ENCODE data around the gene HTR3B.

HTR3B gene

GRCh38 chr11:113947994-113948393 is 43.4 kb downstream of the HTR3B start:
- no peak for DNase-seq

GRCh38 chr11:113949891-113950290 is 45.3 kb downstream of the HTR3B start:
- no peak for DNase-seq

GRCh38 chr11:113951537-113951936 is 46.9 kb downstream of the HTR3B start:
- no peak for DNase-seq

GRCh38 chr11:113952070-113952469 is 47.5 kb downstream of the HTR3B start:
- no peak for DNase-seq

GRCh38 chr11:113952588-113952987 is 48.0 kb downstream of the HTR3B start:
- DNase-seq, result no peak

- DNase-seq, result no peak
Measured at GRCh38 chr11:113954235-113954634, 49.6 kb downstream of the HTR3B start.

GRCh38 chr11:113956986-113957385 is 52.4 kb downstream of the HTR3B start:
- DNase-seq, result no peak

GRCh38 chr11:113960702-113961330 is 56.2 kb downstream of the HTR3B start:
- no peak for DNase-seq

- no peak for DNase-seq
Measured at GRCh38 chr11:113967361-113967760, 62.8 kb downstream of the HTR3B start.

GRCh38 chr11:113971506-113972195 is 67.1 kb downstream of the HTR3B start:
- no peak for DNase-seq

GRCh38 chr11:113974741-113975470 is 70.3 kb downstream of the HTR3B start, which contains the start of gene HTR3A:
TSS of gene HTR3A (plus strand) at chr11:113975108. CDS start at chr11:113975326, 218 bp downstream.
- no peak for DNase-seq

GRCh38 chr11:113977071-113977490 is 72.5 kb downstream of the HTR3B start:
- no peak for DNase-seq

GRCh38 chr11:113977701-113978100 is 73.1 kb downstream of the HTR3B start:
- no peak for DNase-seq

- DNase-seq, result no peak
Measured at GRCh38 chr11:113979431-113979830, 74.8 kb downstream of the HTR3B start.

GRCh38 chr11:113980785-113981184 is 76.2 kb downstream of the HTR3B start:
- DNase-seq, result no peak

GRCh38 chr11:113982306-113982705 is 77.7 kb downstream of the HTR3B start:
- no peak for DNase-seq

GRCh38 chr11:113984781-113985180 is 80.2 kb downstream of the HTR3B start:
- DNase-seq, result no peak

- no peak for DNase-seq
Measured at GRCh38 chr11:113985906-113986305, 81.3 kb downstream of the HTR3B start.

- no peak for DNase-seq
Measured at GRCh38 chr11:113986351-113987140, 82.0 kb downstream of the HTR3B start.

GRCh38 chr11:113989381-113989780 is 84.8 kb downstream of the HTR3B start:
- no peak for DNase-seq

GRCh38 chr11:113989916-113990315 is 85.3 kb downstream of the HTR3B start:
- no peak for DNase-seq

- no peak for DNase-seq
Measured at GRCh38 chr11:113991170-113991569, 86.6 kb downstream of the HTR3B start.
